HUES6 (cell line): ENCODE results near the gene PDPR.
"Not testable (repeated sequence)": the region's sequence is repeated elsewhere in the genome, so short reads cannot be mapped to it uniquely, and the experiment has no call there.

ENCODE experiments used
- H3K27ac ChIP-seq: 2 replicates; pipeline ENCODE4 v1.7.0; 2013; ENCODE audit warnings: low read depth, mild to moderate bottlenecking, low read length, inconsistent platforms
- H3K27me3 ChIP-seq: 2 replicates; pipeline ENCODE4 v1.6.1; 2013; ENCODE audit warnings: low read length; ENCODE audit not compliant: control insufficient read depth, insufficient read depth
- H3K36me3 ChIP-seq: 2 replicates; pipeline ENCODE4 v1.6.1; 2013; ENCODE audit warnings: low read length; ENCODE audit not compliant: control insufficient read depth, insufficient read depth
- H3K4me1 ChIP-seq: 2 replicates; pipeline ENCODE4 v1.6.1; 2013; ENCODE audit warnings: low read length; ENCODE audit not compliant: control insufficient read depth, insufficient read depth
- H3K4me3 ChIP-seq: 2 replicates; pipeline ENCODE4 v1.5.1; 2013; ENCODE audit warnings: low read depth, low read length
- H3K9ac ChIP-seq: one replicate; pipeline ENCODE4 v1.6.1; 2013; ENCODE audit warnings: mild to moderate bottlenecking, low read length
- H3K9me3 ChIP-seq: 2 replicates; pipeline ENCODE4 v1.6.1; 2013; ENCODE audit warnings: low read depth, low read length; ENCODE audit not compliant: control insufficient read depth, insufficient read depth

Gene PDPR

DNA sequence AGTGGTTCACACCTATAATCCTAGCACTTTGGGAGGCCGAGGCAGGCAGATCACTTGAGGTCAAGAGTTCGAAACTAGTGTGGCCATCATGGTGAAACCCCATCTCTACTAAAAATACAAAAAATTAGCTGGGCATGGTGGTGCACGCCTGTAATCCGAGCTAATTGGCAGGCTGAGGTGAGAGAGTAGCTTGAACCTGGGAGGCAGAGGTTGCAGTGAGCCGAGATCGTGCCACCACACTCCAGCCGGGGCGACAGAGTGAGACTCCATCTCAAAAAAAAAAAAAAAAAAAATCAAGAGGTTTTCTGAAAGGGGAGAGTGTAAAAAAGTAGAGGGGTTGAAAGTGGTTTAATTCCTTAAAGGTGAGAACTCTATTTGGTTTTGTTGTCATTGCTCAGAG is 21.7 kb downstream of the PDPR start:
- not testable (repeated sequence) for H3K9ac ChIP-seq, H3K27ac ChIP-seq, H3K9me3 ChIP-seq, H3K4me1 ChIP-seq, H3K4me3 ChIP-seq, H3K27me3 ChIP-seq
- H3K36me3 ChIP-seq = peaks cover 58% of the 10 kb centered on the region

DNA sequence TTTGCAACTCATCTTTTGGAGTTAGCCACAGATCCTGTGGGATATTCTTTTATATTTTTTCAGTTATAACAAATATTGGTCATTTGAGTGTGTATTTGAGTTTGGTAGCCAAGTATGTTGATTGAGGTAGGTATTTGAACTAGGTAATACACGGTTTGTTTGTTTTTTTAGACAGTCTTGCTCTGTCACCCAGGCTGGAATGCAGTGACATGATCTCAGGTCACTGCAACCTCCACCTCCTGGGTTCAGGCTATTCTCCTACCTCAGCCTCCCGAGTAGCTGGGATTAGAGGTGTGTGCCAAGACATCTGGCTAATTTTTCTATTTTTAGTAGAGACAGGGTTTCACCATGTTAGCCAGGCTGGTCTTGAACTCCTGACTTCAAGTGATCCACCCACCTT is 22.5 kb downstream of the PDPR start:
- H3K4me1 ChIP-seq, H3K4me3 ChIP-seq, H3K27me3 ChIP-seq, H3K27ac ChIP-seq, H3K9me3 ChIP-seq, H3K9ac ChIP-seq: not testable (repeated sequence)
- H3K36me3 ChIP-seq = peaks cover 61% of the 10 kb centered on the region

DNA sequence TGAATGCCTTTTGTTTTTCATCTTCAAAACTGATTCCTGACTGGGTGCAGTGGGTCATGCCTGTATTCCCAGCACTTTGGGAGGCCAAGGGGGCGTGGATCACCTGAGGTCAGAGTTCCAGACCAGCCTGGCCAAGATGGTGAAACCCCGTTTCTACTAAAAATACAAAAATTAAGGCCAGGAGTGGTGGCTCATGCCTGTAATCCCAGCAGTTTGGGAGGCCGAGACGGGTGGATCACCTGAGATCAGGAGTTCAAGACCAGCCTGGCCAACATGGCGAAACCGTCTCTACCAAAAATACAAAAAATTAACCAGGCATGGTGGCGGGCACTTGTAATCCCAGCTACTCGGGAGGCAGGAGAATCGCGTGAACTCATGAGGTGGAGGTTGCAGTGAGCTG is 28.6 kb downstream of the PDPR start:
- not testable (repeated sequence) for H3K27me3 ChIP-seq, H3K9me3 ChIP-seq, H3K4me3 ChIP-seq, H3K27ac ChIP-seq, H3K4me1 ChIP-seq, H3K9ac ChIP-seq
- H3K36me3 ChIP-seq = peaks cover 59% of the 10 kb centered on the region

DNA sequence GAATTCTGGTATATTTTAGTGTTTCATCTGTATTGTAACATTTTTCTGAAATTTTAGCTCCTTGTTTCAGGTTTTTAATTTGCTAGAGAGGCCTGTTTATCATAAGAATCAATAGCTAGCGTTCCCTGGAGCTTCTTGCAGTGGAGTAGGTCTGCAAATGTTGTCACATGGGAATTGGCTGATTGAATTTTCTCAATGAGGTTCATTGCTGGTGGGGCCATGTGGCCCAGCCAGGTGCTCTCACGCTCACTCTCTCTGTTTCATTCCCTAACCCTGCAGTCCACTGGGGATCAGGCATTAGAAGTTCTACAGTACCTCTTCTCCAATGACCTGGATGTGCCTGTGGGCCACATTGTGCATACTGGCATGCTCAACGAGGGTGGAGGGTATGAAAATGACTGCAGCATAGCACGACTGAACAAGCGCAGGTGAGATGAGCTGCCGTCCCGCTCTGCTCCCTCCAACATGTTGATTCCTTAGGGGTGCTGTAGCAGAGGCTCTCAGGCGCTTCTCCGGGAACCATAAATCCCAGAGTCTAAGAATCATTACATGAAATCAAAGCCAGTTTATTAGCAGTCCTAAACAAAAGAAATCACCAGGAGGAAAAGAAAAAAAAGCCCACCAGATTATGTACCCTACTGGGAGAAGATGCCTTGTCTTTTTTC is 29.2 kb downstream of the PDPR start:
- not testable (repeated sequence) for H3K27me3 ChIP-seq, H3K9ac ChIP-seq, H3K27ac ChIP-seq, H3K9me3 ChIP-seq, H3K4me3 ChIP-seq, H3K4me1 ChIP-seq
- peaks cover 63% of the 10 kb centered on the region for H3K36me3 ChIP-seq

DNA sequence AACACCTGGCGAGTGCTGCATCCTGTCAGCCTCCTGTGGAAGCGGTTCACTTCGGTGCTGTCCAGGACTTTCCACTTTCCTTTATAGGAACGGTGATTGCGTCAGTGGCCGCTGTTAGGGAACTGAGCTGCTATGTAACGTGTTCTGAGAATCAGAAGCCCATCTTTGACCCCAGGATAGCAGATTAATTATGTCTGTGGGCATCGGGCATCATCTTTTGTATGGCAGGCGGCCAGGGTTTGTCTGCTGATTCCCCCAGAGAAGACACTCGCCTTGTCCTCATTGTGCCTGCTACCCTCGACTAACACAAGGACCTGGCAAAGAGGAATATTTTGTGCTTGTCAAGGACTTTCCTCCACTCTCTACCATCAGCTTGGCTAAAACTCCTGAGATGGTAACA is 33.7 kb downstream of the PDPR start:
- H3K4me1 ChIP-seq, H3K4me3 ChIP-seq, H3K27me3 ChIP-seq, H3K9me3 ChIP-seq, H3K27ac ChIP-seq, H3K9ac ChIP-seq: not testable (repeated sequence)
- H3K36me3 ChIP-seq = peaks cover 72% of the 10 kb centered on the region

DNA sequence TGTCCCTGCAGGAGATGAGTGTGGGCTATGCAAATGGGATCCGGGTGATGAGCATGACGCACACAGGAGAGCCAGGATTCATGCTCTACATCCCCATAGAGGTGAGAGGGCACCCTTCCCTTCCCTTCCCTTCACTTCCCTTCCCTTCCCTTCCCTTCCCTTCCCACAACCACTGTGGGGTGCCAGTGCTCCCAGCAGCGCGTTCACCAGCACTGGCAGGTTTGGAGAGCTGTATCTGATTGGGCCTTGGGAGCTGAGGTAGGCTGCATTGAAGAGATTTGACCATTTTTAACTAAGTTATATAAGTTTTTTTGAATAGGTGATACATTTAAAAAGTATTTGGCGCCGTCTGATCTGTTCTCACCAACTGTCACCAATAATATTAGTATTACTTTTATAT is 34.3 kb downstream of the PDPR start:
- H3K27ac ChIP-seq, H3K4me3 ChIP-seq: not testable (repeated sequence)
- peaks cover 72% of the 10 kb centered on the region for H3K36me3 ChIP-seq

DNA sequence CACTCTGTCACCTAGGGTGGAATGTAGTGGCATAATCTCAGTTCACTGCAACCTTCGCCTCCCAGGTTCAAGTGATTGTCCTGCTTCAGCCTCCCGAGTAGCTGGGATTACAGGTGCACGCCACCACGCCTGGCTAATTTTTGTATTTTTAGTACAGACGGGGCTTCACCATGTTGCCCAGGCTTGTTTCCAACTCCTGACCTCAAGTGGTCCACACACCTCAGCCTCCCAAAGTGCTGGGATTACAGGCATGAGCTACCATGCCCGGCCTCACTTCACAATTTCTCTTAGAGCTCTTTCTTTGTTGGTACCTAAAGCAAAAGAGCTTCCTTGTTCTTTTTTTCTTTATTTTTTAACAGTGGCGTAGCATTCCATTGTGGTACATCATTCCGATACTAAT is 35.2 kb downstream of the PDPR start:
- H3K9ac ChIP-seq, H3K9me3 ChIP-seq, H3K4me1 ChIP-seq, H3K4me3 ChIP-seq, H3K27ac ChIP-seq, H3K27me3 ChIP-seq: not testable (repeated sequence)
- H3K36me3 ChIP-seq = peaks cover 73% of the 10 kb centered on the region

More for the DNA sequence above, 34.3 kb downstream of the PDPR start:
- not testable (repeated sequence) for H3K9ac ChIP-seq, H3K27me3 ChIP-seq, H3K4me1 ChIP-seq, H3K9me3 ChIP-seq

DNA sequence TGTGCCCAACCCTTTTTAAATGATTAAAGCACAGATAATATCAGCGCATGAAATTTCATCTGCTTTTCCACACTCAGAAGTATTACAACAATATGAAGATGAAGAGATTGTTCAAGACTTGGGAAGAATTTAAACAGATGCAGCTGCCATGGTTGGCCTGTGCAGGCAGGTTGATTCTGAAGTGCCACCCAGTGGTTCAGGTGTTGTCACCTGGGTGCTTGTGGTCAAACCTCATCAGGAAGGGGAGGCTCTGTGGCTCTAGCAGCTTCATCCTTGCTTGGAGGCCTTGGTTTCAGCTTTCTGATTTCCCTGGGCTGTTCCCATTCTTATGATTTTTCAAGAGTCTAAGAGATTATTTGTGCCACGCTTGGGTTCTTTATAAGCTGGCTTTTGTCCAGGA is 37.3 kb downstream of the PDPR start:
- H3K9ac ChIP-seq = no peak overlapping the region
- peak overlapping the region; percentile 3; the same call in 1 of the 2 replicates for H3K27ac ChIP-seq
- H3K27me3 ChIP-seq = no peaks in the 10 kb centered on the region
- peaks cover 80% of the 10 kb centered on the region for H3K36me3 ChIP-seq
- no peaks in the 10 kb centered on the region for H3K9me3 ChIP-seq
- H3K4me3 ChIP-seq = no peak overlapping the region
- no peaks in the 10 kb centered on the region for H3K4me1 ChIP-seq

DNA sequence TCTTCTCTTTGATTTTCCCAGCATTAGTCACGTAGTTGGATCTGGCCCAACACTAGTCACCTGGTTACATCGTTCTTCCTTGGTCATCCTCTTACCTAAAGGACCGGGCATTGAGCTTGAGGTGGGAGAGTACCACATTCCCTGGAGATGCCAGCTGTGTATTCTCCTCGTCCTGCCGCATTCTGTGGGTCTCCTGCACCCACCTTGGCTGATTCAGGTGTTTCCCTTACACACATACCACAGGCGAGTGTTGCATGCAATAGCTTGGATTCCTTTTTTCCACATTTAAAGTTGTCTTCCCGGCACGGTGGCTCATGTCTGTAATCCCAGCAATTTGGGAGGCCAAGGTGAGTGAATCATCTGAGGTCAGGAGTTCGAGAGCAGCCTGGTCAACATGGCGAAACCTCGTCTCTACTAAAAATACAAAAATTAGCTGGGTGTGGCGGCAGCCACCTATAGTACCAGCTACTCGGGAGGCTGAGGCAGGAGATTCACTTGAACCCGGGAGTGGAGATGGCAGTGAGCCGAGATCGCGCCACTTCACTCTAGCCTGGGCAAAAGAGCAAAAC is 37.9 kb downstream of the PDPR start:
- no peaks in the 10 kb centered on the region for H3K4me1 ChIP-seq

DNA sequence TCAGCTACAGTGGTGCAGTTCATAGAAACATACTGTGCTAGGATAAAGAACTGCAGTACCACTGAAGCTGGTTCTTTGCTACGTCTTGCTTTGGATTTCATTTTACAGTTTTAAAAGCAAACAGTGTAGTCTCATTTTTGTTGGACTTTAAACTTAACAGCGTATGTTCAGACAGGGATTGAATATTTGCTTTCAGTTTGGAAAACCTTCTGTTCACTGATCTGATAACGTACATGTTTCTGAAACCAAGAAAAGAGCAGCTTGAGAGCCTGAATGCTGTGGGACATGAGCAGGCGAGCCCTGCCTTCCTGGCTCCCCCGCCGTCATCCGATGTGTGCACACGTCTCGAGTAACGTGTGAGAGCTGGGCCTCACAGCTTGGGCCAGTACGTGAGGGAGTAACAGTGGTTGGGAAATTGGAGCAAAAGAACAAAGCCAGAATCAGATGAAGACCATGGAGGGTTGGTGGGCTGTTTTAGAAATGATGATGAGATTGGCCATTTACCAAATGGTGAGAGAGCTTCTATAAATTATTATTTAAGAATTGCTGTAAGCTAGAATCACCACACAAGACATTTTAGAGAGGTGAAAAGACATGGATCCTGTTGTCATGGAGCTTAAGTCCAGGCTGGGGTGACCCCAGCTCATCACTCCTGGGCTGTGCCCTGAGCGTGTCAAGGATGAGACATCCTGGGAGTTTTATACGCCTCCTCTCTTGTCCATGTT is 38.6 kb downstream of the PDPR start:
- no peaks in the 10 kb centered on the region for H3K9me3 ChIP-seq
- no peak overlapping the region for H3K9ac ChIP-seq
- no peak overlapping the region for H3K4me3 ChIP-seq
- H3K36me3 ChIP-seq = peaks cover 92% of the 10 kb centered on the region
- no peaks in the 10 kb centered on the region for H3K27me3 ChIP-seq
- H3K4me1 ChIP-seq = no peaks in the 10 kb centered on the region
- H3K27ac ChIP-seq = no peak overlapping the region

More for the DNA sequence above, 37.9 kb downstream of the PDPR start:
- Histone ChIP-seq H3K36me3 (peaks cover 86% of the 10 kb centered on the region), H3K9me3 (no peaks in the 10 kb centered on the region), H3K27me3 (no peaks in the 10 kb centered on the region), H3K27ac (no peak overlapping the region), H3K9ac (no peak overlapping the region), H3K4me3 (no peak overlapping the region)

DNA sequence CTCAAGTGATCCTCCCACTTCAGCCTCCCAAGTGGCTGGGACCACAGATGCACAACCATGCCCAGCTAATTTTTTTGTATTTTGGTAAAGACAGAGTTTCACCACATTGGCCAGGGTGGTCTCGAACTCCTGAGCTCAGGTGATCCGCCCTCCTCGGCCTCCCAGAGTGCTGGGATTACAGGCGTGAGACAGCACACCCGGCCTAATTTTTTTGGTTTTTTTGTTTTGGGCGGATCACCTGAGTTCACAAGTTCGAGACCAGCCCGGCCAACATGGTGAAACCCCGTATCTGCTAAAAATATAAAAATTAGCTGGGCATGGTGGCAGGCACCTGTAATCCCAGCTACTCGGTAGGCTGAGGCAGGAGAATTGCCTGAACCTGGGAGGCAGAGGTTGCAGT is 40.6 kb downstream of the PDPR start:
- H3K4me1 ChIP-seq, H3K4me3 ChIP-seq, H3K9me3 ChIP-seq, H3K27ac ChIP-seq, H3K27me3 ChIP-seq, H3K9ac ChIP-seq: not testable (repeated sequence)
- peaks cover 96% of the 10 kb centered on the region for H3K36me3 ChIP-seq
